Endothelial cell of umbilical vein (primary cell): ENCODE data around the gene DYNLL2.

Source experiments
- JUN ChIP-seq: IDR thresholded peaks from 2 replicates; pipeline ENCODE4 v1.6.1; 2011; ENCODE audit warnings: borderline replicate concordance, low read depth; ENCODE audit not compliant: insufficient read length, insufficient read depth
- POLR2A ChIP-seq: IDR thresholded peaks from 2 replicates; pipeline ENCODE4 v1.6.1; 2012; ENCODE audit warnings: low read depth, mild to moderate bottlenecking, control low read depth, low read length
- TF ChIP-seq, protein P1 (sequence below), 2 donors: IDR thresholded peaks; 1 replicate in 1 of 2; 2 replicates in 1 of 2; pipeline ENCODE4 v1.5.1; 2011; ENCODE audit warnings: low read length in 2 of 2, mild to moderate bottlenecking in 2 of 2, moderate library complexity in 2 of 2, control low read depth in 1 of 2, inconsistent platforms in 1 of 2, low read depth in 1 of 2; ENCODE audit not compliant: insufficient read depth in 1 of 2; ENCODE audit errors: extremely low read depth in 1 of 2

DNA sequence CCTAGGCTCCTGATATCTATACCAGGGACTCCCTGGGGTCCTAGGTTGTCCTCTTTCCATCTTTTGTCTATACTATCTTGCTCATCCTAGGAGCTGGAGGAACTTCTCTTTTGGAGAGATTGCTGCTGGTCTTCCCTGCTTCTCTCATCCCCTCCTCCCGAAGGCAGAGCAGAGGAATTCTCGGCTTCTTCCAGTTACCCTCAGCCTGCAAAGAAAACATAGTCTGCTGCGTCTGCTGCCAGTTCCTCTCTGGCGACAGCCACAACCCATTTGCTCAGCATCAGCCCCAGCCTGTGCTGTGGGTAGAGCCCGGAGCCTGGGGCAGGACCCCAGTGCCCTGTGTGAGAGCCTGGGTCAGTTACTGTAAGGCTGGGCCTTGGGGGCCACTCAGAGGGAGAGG lies 21.5 kb upstream of the DYNLL2 start:
- TF ChIP-seq, protein P1, sequence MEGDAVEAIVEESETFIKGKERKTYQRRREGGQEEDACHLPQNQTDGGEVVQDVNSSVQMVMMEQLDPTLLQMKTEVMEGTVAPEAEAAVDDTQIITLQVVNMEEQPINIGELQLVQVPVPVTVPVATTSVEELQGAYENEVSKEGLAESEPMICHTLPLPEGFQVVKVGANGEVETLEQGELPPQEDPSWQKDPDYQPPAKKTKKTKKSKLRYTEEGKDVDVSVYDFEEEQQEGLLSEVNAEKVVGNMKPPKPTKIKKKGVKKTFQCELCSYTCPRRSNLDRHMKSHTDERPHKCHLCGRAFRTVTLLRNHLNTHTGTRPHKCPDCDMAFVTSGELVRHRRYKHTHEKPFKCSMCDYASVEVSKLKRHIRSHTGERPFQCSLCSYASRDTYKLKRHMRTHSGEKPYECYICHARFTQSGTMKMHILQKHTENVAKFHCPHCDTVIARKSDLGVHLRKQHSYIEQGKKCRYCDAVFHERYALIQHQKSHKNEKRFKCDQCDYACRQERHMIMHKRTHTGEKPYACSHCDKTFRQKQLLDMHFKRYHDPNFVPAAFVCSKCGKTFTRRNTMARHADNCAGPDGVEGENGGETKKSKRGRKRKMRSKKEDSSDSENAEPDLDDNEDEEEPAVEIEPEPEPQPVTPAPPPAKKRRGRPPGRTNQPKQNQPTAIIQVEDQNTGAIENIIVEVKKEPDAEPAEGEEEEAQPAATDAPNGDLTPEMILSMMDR (IDR thresholded peaks at IDR 0.05; ENCODE audit: extremely low read depth in 1 of 2, insufficient read depth in 1 of 2, low read depth in 1 of 2, low read length in 2 of 2) = no peak
- TF ChIP-seq POLR2A (no peak), JUN (no peak)
